HEK293 (cell line): ENCODE measurements around the gene GARRE1.
A peak's percentile ranks its signal among the peaks of the same experiment; 100 is the strongest.

ENCODE experiments used
- GFI1B ChIP-seq: fragments of 450-650 bp; formaldehyde crosslinking; IDR thresholded peaks from 2 replicates; pipeline ENCODE4 v1.5.1; 2016; ENCODE audit warnings: missing biosample characterization, missing genetic modification characterization
- GLIS2 ChIP-seq: fragments of 450-650 bp; formaldehyde crosslinking; IDR thresholded peaks from 2 replicates; pipeline ENCODE4 v1.5.1; 2016; ENCODE audit warnings: missing biosample characterization, missing genetic modification characterization
- PRDM4 ChIP-seq: fragments of 450-650 bp; formaldehyde crosslinking; IDR thresholded peaks from 2 replicates; pipeline ENCODE4 v1.5.1; 2017; ENCODE audit warnings: missing biosample characterization, missing genetic modification characterization
- REST ChIP-seq: fragments of 450-650 bp; formaldehyde crosslinking; IDR thresholded peaks from 2 replicates; pipeline ENCODE4 v1.5.1; 2016; ENCODE audit warnings: missing biosample characterization, missing genetic modification characterization
- ZBTB10 ChIP-seq: fragments of 450-650 bp; formaldehyde crosslinking; IDR thresholded peaks from 2 replicates; pipeline ENCODE4 v1.5.1; 2016; ENCODE audit warnings: missing biosample characterization, missing genetic modification characterization
- ZBTB49 ChIP-seq: fragments of 450-650 bp; formaldehyde crosslinking; IDR thresholded peaks from 2 replicates; pipeline ENCODE4 v1.5.1; 2016; ENCODE audit warnings: missing biosample characterization, missing genetic modification characterization, low read depth
- ZFP37 ChIP-seq: fragments of 450-650 bp; formaldehyde crosslinking; IDR thresholded peaks from 2 replicates; pipeline ENCODE4 v1.5.1; 2016; ENCODE audit warnings: missing biosample characterization, missing genetic modification characterization
- ZNF133 ChIP-seq: fragments of 450-650 bp; formaldehyde crosslinking; IDR thresholded peaks from 2 replicates; pipeline ENCODE4 v1.5.1; 2016; ENCODE audit warnings: missing biosample characterization, missing genetic modification characterization
- ZNF202 ChIP-seq: fragments of 450-650 bp; formaldehyde crosslinking; IDR thresholded peaks from 2 replicates; pipeline ENCODE4 v1.5.1; 2016; ENCODE audit warnings: missing biosample characterization, missing genetic modification characterization, borderline replicate concordance
- ZNF223 ChIP-seq: fragments of 450-650 bp; formaldehyde crosslinking; IDR thresholded peaks from 2 replicates; pipeline ENCODE4 v1.5.1; 2016; ENCODE audit warnings: missing biosample characterization, missing genetic modification characterization
- ZNF266 ChIP-seq: fragments of 450-650 bp; formaldehyde crosslinking; IDR thresholded peaks from 2 replicates; pipeline ENCODE4 v1.5.1; 2016; ENCODE audit warnings: missing biosample characterization, missing genetic modification characterization, low read depth
- ZNF302 ChIP-seq: fragments of 450-650 bp; formaldehyde crosslinking; IDR thresholded peaks from 2 replicates; pipeline ENCODE4 v1.5.1; 2016; ENCODE audit warnings: missing biosample characterization, missing genetic modification characterization, low read depth
- ZNF362 ChIP-seq: fragments of 450-650 bp; formaldehyde crosslinking; IDR thresholded peaks from 2 replicates; pipeline ENCODE4 v1.5.1; 2016; ENCODE audit warnings: missing biosample characterization, missing genetic modification characterization
- ZNF398 ChIP-seq: fragments of 450-650 bp; formaldehyde crosslinking; IDR thresholded peaks from 2 replicates; pipeline ENCODE4 v1.5.1; 2017; ENCODE audit warnings: missing biosample characterization, missing genetic modification characterization
- ZNF416 ChIP-seq: fragments of 450-650 bp; formaldehyde crosslinking; IDR thresholded peaks from 2 replicates; pipeline ENCODE4 v1.5.1; 2016; ENCODE audit warnings: missing biosample characterization, missing genetic modification characterization
- ZNF423 ChIP-seq: fragments of 450-650 bp; formaldehyde crosslinking; IDR thresholded peaks from 2 replicates; pipeline ENCODE4 v1.5.1; 2016; ENCODE audit warnings: missing biosample characterization, missing genetic modification characterization
- ZNF473 ChIP-seq: fragments of 450-650 bp; formaldehyde crosslinking; IDR thresholded peaks from 2 replicates; pipeline ENCODE4 v1.5.1; 2017; ENCODE audit warnings: missing biosample characterization, missing genetic modification characterization
- ZNF488 ChIP-seq: fragments of 450-650 bp; formaldehyde crosslinking; IDR thresholded peaks from 2 replicates; pipeline ENCODE4 v1.5.1; 2016; ENCODE audit warnings: missing biosample characterization, missing genetic modification characterization
- ZNF529 ChIP-seq: fragments of 450-650 bp; formaldehyde crosslinking; IDR thresholded peaks from 2 replicates; pipeline ENCODE4 v1.5.1; 2017; ENCODE audit warnings: missing genetic modification characterization, missing biosample characterization; ENCODE audit not compliant: insufficient replicate concordance
- ZSCAN4 ChIP-seq: fragments of 450-650 bp; formaldehyde crosslinking; IDR thresholded peaks from 2 replicates; pipeline ENCODE4 v1.5.1; 2017; ENCODE audit warnings: missing biosample characterization, missing genetic modification characterization

The GARRE1 gene

GRCh38 chr19:34269968-34270621, 15.7 kb downstream of the GARRE1 start (continued):
- TF ChIP-seq ZNF398 (peak; percentile 73), ZNF529 (tag by site-specific recombination) (no peak), ZNF223 (tag by site-specific recombination) (no peak), ZNF473 (tag by site-specific recombination) (no peak), ZNF302 (tag by site-specific recombination) (no peak), ZNF202 (tag by site-specific recombination) (no peak), ZFP37 (no peak), ZNF423 (no peak), GFI1B (tag by site-specific recombination) (peak; percentile 100), PRDM4 (tag by site-specific recombination) (0 out of 2 replicates have a peak, but pooled peaks have one; percentile 3), ZBTB49 (tag by site-specific recombination) (no peak), ZNF488 (tag by site-specific recombination) (no peak), GLIS2 (tag by site-specific recombination) (no peak), ZNF133 (tag by site-specific recombination) (no peak), ZNF266 (tag by site-specific recombination) (no peak), ZSCAN4 (tag by site-specific recombination) (no peak), ZBTB10 (tag by site-specific recombination) (no peak), REST (tag by site-specific recombination) (peak; percentile 53; the same call in 1 of the 2 replicates), ZNF362 (tag by site-specific recombination) (peak; percentile 64; the same call in 1 of the 2 replicates), ZNF416 (tag by site-specific recombination) (no peak)
